GM12872 (cell line): ENCODE results near the gene JMJD8.

Experiments used
- CTCF ChIP-seq: IDR thresholded peaks from 3 replicates; pipeline ENCODE4 v1.5.1; 2011; ENCODE audit warnings: low read depth, mild to moderate bottlenecking, low read length, moderate library complexity; ENCODE audit not compliant: insufficient read depth

The JMJD8 gene

GRCh38 chr16:641326-642188, 42.6 kb downstream of the JMJD8 start, which contains the start of gene MCRIP2:
Gene MCRIP2, plus strand, starts transcription at chr16:641828. Its CDS starts 164 bp downstream, at chr16:641992.
- TF ChIP-seq CTCF = no peak

GRCh38 chr16:640614-641013, 43.5 kb downstream of the JMJD8 start:
- TF ChIP-seq CTCF = no peak

DNA sequence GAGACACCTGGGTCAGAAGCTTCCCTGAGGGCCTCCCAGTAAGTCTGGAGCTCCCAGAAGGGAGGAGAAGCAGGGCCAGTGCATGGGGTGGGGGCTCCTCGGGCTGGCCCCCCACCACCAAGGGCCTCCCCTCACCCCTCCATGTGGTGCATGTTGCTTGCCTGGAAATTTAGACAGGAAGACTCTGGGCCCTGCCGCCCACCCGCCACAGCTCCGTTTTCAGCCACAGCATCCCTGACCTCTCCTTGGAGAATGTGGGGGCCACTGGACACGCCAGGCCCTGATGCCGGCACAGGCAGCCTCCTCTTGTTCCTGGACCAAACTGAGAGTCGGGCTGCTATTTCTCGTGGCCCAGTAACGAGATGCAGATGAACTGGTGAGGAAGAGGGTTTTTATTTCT, 45.3 kb downstream of the JMJD8 start:
- TF ChIP-seq CTCF = no peak

DNA sequence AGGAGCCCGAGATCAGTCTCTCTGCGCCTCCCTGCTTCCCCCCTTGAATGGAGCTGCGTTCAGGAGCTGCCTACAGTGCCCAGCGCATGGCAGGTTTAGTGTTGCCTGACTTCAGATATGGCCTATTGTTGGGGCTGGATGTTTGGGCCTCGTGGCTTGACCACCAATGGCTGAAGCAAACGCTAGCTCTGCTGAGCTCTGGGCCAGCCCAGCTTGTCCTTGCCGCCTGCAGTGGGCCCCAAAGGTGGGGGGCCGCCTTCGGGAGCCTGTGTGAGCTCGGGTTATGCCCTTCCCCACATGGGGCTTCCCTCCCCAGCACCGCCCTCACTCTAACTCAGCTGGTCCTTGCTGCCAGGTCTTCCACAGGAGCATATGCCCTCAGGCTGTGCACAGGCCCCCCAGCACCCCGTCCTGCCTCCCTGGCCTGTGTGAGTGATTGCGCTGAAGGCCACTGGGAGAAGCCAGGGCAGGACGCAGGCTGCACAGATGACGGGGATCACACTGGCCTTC, 46.0 kb downstream of the JMJD8 start:
- no peak for TF ChIP-seq CTCF

GRCh38 chr16:637081-638018, 46.8 kb downstream of the JMJD8 start:
- TF ChIP-seq CTCF = no peak

- TF ChIP-seq CTCF = 0 out of 3 replicates have a peak, but pooled peaks have one; percentile 10
Measured at GRCh38 chr16:636206-637080, 47.7 kb downstream of the JMJD8 start, which contains the start of gene METTL26. Gene METTL26, minus strand, starts transcription at chr16:636305. Its CDS starts 15 bp downstream, at chr16:636290.
